Sigmoid colon (tissue), 4 donors: ENCODE measurements around the gene PADI2.

ENCODE experiments used
- CTCF ChIP-seq, 4 experiments: fragments of 450-650 bp in 3 of 4; fragments of 200-600 bp in 1 of 4; IDR thresholded peaks; one replicate each; pipeline ENCODE4 v1.5.1; 2016 to 2019; ENCODE audit warnings: antibody characterized with exemption in 4 of 4, mild to moderate bottlenecking in 3 of 4, moderate library complexity in 2 of 4
- POLR2A ChIP-seq, 2 donors: fragments of 450-650 bp; IDR thresholded peaks; one replicate each; pipeline ENCODE4 v1.6.1; 2016; ENCODE audit warnings: antibody characterized with exemption in 2 of 2, mild to moderate bottlenecking in 2 of 2, moderate library complexity in 2 of 2
- POLR2AphosphoS5 ChIP-seq, 4 donors: sonication (generic); formaldehyde crosslinking; IDR thresholded peaks; one replicate each; pipeline ENCODE4 v1.6.1; 2017; ENCODE audit warnings: antibody characterized with exemption in 4 of 4

- TF ChIP-seq POLR2A (IDR thresholded peaks at IDR 0.05) (no peak), POLR2AphosphoS5 (IDR thresholded peaks at IDR 0.05) (no peak), CTCF (IDR thresholded peaks at IDR 0.05) (no peak)
Observed at GRCh38 chr1:17018849-17019248, 100.4 kb downstream of the PADI2 start.
